ENCODE results near the gene TFPI2. TPM values are rescaled to one million over a fixed set of nuclear protein-coding genes. Genes with fewer than 3 reads are reported as not detected.

The TFPI2 gene
- total RNA-seq, 8 experiments from 2014 or later = 0.23 to 4,336 (median 16.4) TPM

Other genes starting within 250 kb of the TFPI2 start
- 1 to 10 TPM in 3 of 8 experiments, under 1 TPM in 1, not detected in 4; 0.67 to 2.3 (median 1.8) TPM for gene GNGT1, start 15.8 kb upstream of the TFPI2 start, total RNA-seq
- gene GNG11, start 31.0 kb upstream of the TFPI2 start, total RNA-seq = 10 to 100 TPM in 1 of 8 experiments, 1 to 10 TPM in 5, under 1 TPM in 2; 0.35 to 17.4 (median 1.4) TPM
- 10 to 100 TPM; 15.9 to 46.0 (median 29.9) TPM for gene BET1, start 113.6 kb upstream of the TFPI2 start, total RNA-seq

All from motor neuron (in vitro differentiated cells).